GM19467 (cell line): ENCODE data around the gene SHISA5.

ENCODE experiments used
- ATAC-seq: cut with Tn5 transposase; IDR thresholded peaks from one replicate; pipeline ENCODE4 v1.9.1; 2021; ENCODE audit warnings: mild to moderate bottlenecking, moderate library complexity; ENCODE audit not compliant: unreplicated experiment

The SHISA5 gene

DNA sequence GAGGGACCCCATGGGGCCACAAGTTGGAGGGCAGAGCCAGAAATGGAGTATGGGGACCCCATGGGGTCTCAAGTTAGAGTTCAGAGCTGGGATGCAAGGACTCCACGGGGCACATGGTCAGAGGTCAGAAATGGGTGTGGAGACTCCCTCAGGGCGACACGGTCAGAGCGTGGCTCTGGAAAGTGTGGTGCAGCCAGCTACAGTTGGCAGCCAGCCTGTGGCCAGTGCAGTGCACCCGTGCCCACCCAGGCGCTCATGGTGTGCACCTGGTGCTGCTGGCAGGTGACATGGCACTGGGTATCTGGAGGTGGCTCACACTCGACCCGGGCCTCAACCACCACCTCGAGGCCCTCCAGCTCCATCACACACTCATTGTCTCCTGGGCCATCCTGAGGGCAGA, 85.3 kb downstream of the SHISA5 start:
- ATAC-seq, result no peak

DNA sequence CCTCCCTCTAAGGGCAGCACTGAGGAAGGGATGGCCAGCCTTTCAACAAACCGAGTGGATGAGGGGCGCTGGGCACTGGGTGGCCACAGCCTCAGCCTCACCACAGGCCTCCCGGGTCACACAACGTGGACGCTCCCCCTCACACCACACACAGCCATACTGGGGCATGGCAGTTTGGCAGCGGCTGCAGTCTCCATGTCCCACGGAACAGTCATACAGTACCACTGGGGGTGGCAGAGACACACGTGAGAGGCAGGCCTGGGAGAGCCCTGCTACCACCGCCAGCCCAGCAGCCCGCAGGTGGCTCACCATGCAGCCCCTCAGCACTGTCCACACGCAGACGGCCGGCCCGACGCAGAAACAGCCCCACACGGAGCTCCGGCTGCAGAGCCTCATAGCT, 85.8 kb downstream of the SHISA5 start:
- no peak for ATAC-seq
